DND-41 (cell line): ENCODE data around the gene URB2.
"Not testable (repeated sequence)": the region's sequence is repeated elsewhere in the genome, so short reads cannot be mapped to it uniquely, and the experiment has no call there.

Experiments used
- ATAC-seq: fragments of 200-7000 bp; cut with Tn5 transposase; 3 replicates; pipeline ENCODE4 v1.9.1; 2021; ENCODE audit warnings: low read depth; ENCODE audit not compliant: insufficient read depth
- DNase-seq: peaks from one replicate; pipeline ENCODE4 v3.0.0-alpha.2; 2020
- H2AFZ ChIP-seq: 2 replicates; pipeline ENCODE4 v1.6.0; 2012; ENCODE audit warnings: low read depth, low read length
- H3K27ac ChIP-seq: 2 replicates; pipeline ENCODE4 v1.5.1; 2012; ENCODE audit warnings: low read length, inconsistent platforms
- H3K27me3 ChIP-seq: fragments of 200-600 bp; sonication (generic); 2 replicates; pipeline ENCODE4 v1.6.0; 2012; ENCODE audit warnings: low read length, mild to moderate bottlenecking, inconsistent platforms; ENCODE audit not compliant: insufficient read depth, poor library complexity
- H3K36me3 ChIP-seq: 2 replicates; pipeline ENCODE4 v1.5.1; 2012; ENCODE audit warnings: low read length, inconsistent platforms; ENCODE audit not compliant: insufficient read depth
- H3K4me1 ChIP-seq: 2 replicates; pipeline ENCODE4 v1.5.1; 2012; ENCODE audit warnings: mild to moderate bottlenecking, low read length; ENCODE audit not compliant: insufficient read depth
- H3K4me2 ChIP-seq: 2 replicates; pipeline ENCODE4 v1.6.0; 2012; ENCODE audit warnings: mild to moderate bottlenecking, moderate library complexity, low read length, inconsistent platforms; ENCODE audit not compliant: insufficient read depth
- H3K4me3 ChIP-seq, 2 experiments: fragments of 200-600 bp in 1 of 2; shearing (Covaris generic) in 1 of 2; 2 replicates each; pipeline ENCODE4 v1.5.1; 2012 to 2016; ENCODE audit warnings: inconsistent platforms in 2 of 2, low read length in 2 of 2, mild to moderate bottlenecking in 2 of 2, low read depth in 1 of 2, moderate library complexity in 1 of 2
- H3K79me2 ChIP-seq: 2 replicates; pipeline ENCODE4 v1.6.0; 2012; ENCODE audit warnings: low read length, inconsistent platforms; ENCODE audit not compliant: insufficient read depth
- H3K9ac ChIP-seq: 2 replicates; pipeline ENCODE4 v1.6.0; 2012; ENCODE audit warnings: low read depth, mild to moderate bottlenecking, inconsistent platforms, low read length, moderate library complexity
- H3K9me3 ChIP-seq: 2 replicates; pipeline ENCODE4 v1.5.1; 2012; ENCODE audit warnings: low read length, moderate library complexity, mild to moderate bottlenecking, inconsistent platforms; ENCODE audit not compliant: insufficient read depth, severe bottlenecking
- H4K20me1 ChIP-seq: 2 replicates; pipeline ENCODE4 v1.6.0; 2012; ENCODE audit warnings: low read length; ENCODE audit not compliant: insufficient read depth
- CTCF ChIP-seq: IDR thresholded peaks from 2 replicates; pipeline ENCODE4 v1.5.1; 2012; ENCODE audit warnings: borderline replicate concordance, low read length, moderate library complexity, mild to moderate bottlenecking; ENCODE audit not compliant: poor library complexity, severe bottlenecking; ENCODE audit errors: extremely low read depth
- EZH2 ChIP-seq: IDR thresholded peaks from 3 replicates; pipeline ENCODE4 v1.6.1; 2012; ENCODE audit warnings: borderline replicate concordance, low read depth, mild to moderate bottlenecking, moderate library complexity, low read length, inconsistent platforms; ENCODE audit not compliant: severe bottlenecking

URB2 gene

GRCh38 chr1:229704157-229704556 is 78.1 kb downstream of the URB2 start:
- ATAC-seq: no peak
- H3K4me2 ChIP-seq: no peak overlapping the region
- H3K4me3 ChIP-seq: no peak overlapping the region
- no peak overlapping the region for H2AFZ ChIP-seq
- no peaks in the 10 kb centered on the region for H3K36me3 ChIP-seq
- no peaks in the 10 kb centered on the region for H3K4me1 ChIP-seq
- no peak for DNase-seq
- peaks cover 3% of the 10 kb centered on the region for H3K9me3 ChIP-seq
- H3K27ac ChIP-seq: no peak overlapping the region
- no peaks in the 10 kb centered on the region for H3K27me3 ChIP-seq
- TF ChIP-seq EZH2: no peak
- no peak for TF ChIP-seq CTCF
- no peak overlapping the region for H3K9ac ChIP-seq
- H4K20me1 ChIP-seq: no peaks in the 10 kb centered on the region
- no peaks in the 10 kb centered on the region for H3K79me2 ChIP-seq

DNA sequence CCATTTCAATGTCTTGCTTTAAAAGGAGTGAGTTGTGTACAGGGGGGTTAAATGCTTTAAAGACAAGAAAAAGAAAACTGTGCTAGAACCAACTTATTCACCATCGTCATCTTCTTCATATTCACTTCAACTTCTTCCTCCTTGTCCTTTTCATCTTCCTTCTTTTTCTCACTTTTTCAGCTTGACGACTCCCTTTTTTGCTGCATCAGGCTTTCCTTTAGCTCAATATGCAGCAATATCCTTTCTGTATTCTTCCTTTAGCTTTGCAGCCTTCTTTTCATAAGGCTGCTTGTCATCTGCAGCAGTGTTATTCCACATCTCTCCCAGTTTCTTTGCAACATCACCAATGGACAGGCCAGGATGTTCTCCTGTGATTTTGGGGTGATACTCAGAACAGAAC is 79.1 kb downstream of the URB2 start:
- not testable (repeated sequence) for H3K9ac ChIP-seq

GRCh38 chr1:229707127-229707526 is 81.1 kb downstream of the URB2 start:
- ATAC-seq, H3K36me3 ChIP-seq, H3K27ac ChIP-seq, H3K4me3 ChIP-seq, DNase-seq, H3K9me3 ChIP-seq, H4K20me1 ChIP-seq, H3K4me1 ChIP-seq, H3K4me2 ChIP-seq, H2AFZ ChIP-seq, H3K9ac ChIP-seq, H3K79me2 ChIP-seq, H3K27me3 ChIP-seq: not testable (repeated sequence)

More for the DNA sequence above, 79.1 kb downstream of the URB2 start:
- H3K4me3 ChIP-seq, DNase-seq, H3K36me3 ChIP-seq, H3K27me3 ChIP-seq, H3K9me3 ChIP-seq, H2AFZ ChIP-seq, H3K79me2 ChIP-seq, H3K27ac ChIP-seq, H3K4me2 ChIP-seq, ATAC-seq, H3K4me1 ChIP-seq, H4K20me1 ChIP-seq: not testable (repeated sequence)

GRCh38 chr1:229709500-229710013 is 83.5 kb downstream of the URB2 start:
- no peak overlapping the region for H3K4me2 ChIP-seq
- H3K27ac ChIP-seq: no peak overlapping the region
- DNase-seq (no peak), ATAC-seq (no peak)
- H3K27me3 ChIP-seq: no peaks in the 10 kb centered on the region
- H3K9me3 ChIP-seq: peaks cover 3% of the 10 kb centered on the region
- no peaks in the 10 kb centered on the region for H4K20me1 ChIP-seq
- H3K36me3 ChIP-seq: no peaks in the 10 kb centered on the region
- H2AFZ ChIP-seq: no peak overlapping the region
- H3K4me1 ChIP-seq: no peaks in the 10 kb centered on the region
- H3K4me3 ChIP-seq: no peak overlapping the region
- TF ChIP-seq EZH2 (no peak), CTCF (no peak)
- no peaks in the 10 kb centered on the region for H3K79me2 ChIP-seq
- H3K9ac ChIP-seq: no peak overlapping the region
